ENCODE results near the gene SRGAP3. TPM values are rescaled to one million over a fixed set of nuclear protein-coding genes. Genes with fewer than 3 reads are reported as not detected.

The SRGAP3 gene
- total and polyA plus RNA-seq, 2 experiments from 2014 or later: 0.89 to 1.7 TPM

- no peak overlapping the region for H3K4me3 ChIP-seq
- no peaks in the 10 kb centered on the region for H3K79me2 ChIP-seq (ENCODE audit: insufficient read depth)
- no peak for DNase-seq
- no peaks in the 10 kb centered on the region for H4K20me1 ChIP-seq (ENCODE audit: insufficient read depth)
- TF ChIP-seq EZH2 (IDR thresholded peaks at IDR 0.05; ENCODE audit: insufficient read depth, poor library complexity, severe bottlenecking): no peak
- TF ChIP-seq EZH2phosphoT487 (IDR thresholded peaks at IDR 0.05; ENCODE audit: insufficient read depth, low read depth): no peak
- no peaks in the 10 kb centered on the region for H3F3A ChIP-seq (ENCODE audit: insufficient read depth)
- WGBS, 2 experiments (ENCODE audit: low coverage in 1 of 2, low lambda C conversion rate in 2 of 2, missing lambda C conversion rate in 2 of 2): 2 to 6% methylated on average over 3 of the region's 3 CpGs
- in situ Hi-C loops (cut with MboI): no loop called here
- no peaks in the 10 kb centered on the region for H3K4me1 ChIP-seq (ENCODE audit: insufficient read depth)
- H3K4me2 ChIP-seq (ENCODE audit: unreplicated experiment): no peak overlapping the region
- H2AFZ ChIP-seq: no peak overlapping the region
- no peaks in the 10 kb centered on the region for H3K27me3 ChIP-seq (replicated peaks; ENCODE audit: insufficient read depth)
- no peaks in the 10 kb centered on the region for H3K9me3 ChIP-seq (ENCODE audit: low read depth)
- H3K9ac ChIP-seq: no peak overlapping the region
- no peaks in the 10 kb centered on the region for H3K9me2 ChIP-seq (ENCODE audit: insufficient read depth)
- H3K36me3 ChIP-seq (ENCODE audit: low read depth): no peaks in the 10 kb centered on the region
- no peak overlapping the region for H3K27ac ChIP-seq
These were observed 270.9 kb downstream of the SRGAP3 start for GRCh38 chr3:8978551-8978950.

GRCh38 chr3:8976540-8977182, 272.8 kb downstream of the SRGAP3 start:
- Histone ChIP-seq H3K27ac (no peak overlapping the region), H2AFZ (no peak overlapping the region), H3K79me2 (ENCODE audit: insufficient read depth) (no peaks in the 10 kb centered on the region), H3K9me3 (ENCODE audit: low read depth) (no peaks in the 10 kb centered on the region), H3K9ac (no peak overlapping the region), H3K27me3 (replicated peaks; ENCODE audit: insufficient read depth) (no peaks in the 10 kb centered on the region), H4K20me1 (ENCODE audit: insufficient read depth) (no peaks in the 10 kb centered on the region), H3K4me2 (ENCODE audit: unreplicated experiment) (no peak overlapping the region), H3K36me3 (ENCODE audit: low read depth) (no peaks in the 10 kb centered on the region), H3K4me3 (no peak overlapping the region), H3K4me1 (ENCODE audit: insufficient read depth) (no peaks in the 10 kb centered on the region), H3F3A (ENCODE audit: insufficient read depth) (no peaks in the 10 kb centered on the region), H3K9me2 (ENCODE audit: insufficient read depth) (no peaks in the 10 kb centered on the region)
- TF ChIP-seq EZH2phosphoT487 (IDR thresholded peaks at IDR 0.05; ENCODE audit: insufficient read depth, low read depth) (no peak), EZH2 (IDR thresholded peaks at IDR 0.05; ENCODE audit: insufficient read depth, poor library complexity, severe bottlenecking) (no peak)
- no peak for DNase-seq
- in situ Hi-C loops (cut with MboI): no loop called here
- WGBS, 2 experiments (ENCODE audit: low coverage in 1 of 2, low lambda C conversion rate in 2 of 2, missing lambda C conversion rate in 2 of 2): 62 to 68% methylated on average over 6 of the region's 6 CpGs

DNA sequence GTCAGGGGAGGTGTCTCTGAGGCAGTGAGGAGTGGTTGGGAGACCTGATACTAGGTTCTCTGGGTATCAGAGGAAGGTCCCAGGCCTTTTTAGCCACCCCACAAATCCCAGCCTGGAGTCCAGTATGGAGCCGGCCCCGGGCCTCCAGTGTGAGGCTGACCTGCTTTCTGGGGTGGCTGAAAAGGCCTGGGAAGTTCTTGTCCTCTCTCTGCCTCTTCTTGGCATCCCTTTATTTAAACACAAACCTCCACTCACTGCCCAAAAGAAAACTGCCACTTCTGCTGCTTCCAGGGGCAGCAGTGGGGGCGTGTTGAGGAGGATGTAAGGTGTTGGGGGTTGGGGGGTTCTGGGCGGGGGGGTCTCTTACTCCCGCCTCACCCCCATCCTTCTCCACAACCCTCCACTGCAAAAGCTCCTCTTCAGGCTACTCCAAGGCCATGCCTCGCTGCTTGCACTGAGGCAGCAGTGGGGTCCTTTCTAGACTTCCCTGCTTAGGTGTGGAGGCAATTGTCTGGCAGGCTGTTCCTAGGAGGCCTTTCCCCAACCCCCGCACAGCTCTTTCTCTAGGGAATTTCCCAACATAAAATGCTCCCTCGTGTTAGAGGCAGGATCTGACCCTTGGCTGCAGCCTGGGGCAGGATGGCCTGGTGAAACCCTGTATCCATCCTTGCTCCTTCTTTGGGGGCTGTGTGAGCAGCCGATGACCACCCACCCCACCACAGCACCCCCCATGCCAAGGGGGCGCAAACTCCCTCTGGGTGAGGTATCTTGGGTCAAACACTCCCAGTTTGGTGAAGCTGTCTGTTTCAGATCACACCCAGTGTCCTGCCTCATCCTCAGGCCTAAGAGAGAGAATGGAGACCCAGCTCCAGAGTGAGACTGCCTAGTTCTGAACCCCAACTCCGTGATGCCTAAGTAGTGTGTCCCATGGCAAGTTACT, 274.1 kb downstream of the SRGAP3 start:
- H3F3A ChIP-seq (ENCODE audit: insufficient read depth): no peaks in the 10 kb centered on the region
- H3K9me3 ChIP-seq (ENCODE audit: low read depth): no peaks in the 10 kb centered on the region
- no peak overlapping the region for H3K4me3 ChIP-seq
- WGBS, 2 experiments (ENCODE audit: low coverage in 1 of 2, low lambda C conversion rate in 2 of 2, missing lambda C conversion rate in 2 of 2): 58 to 67% methylated on average over 8 to 11 of the region's 11 CpGs
- H3K27me3 ChIP-seq (replicated peaks; ENCODE audit: insufficient read depth): no peaks in the 10 kb centered on the region
- in situ Hi-C loops (cut with MboI): no loop called here
- no peaks in the 10 kb centered on the region for H3K36me3 ChIP-seq (ENCODE audit: low read depth)
- H3K9ac ChIP-seq: no peak overlapping the region
- no peak overlapping the region for H3K4me2 ChIP-seq (ENCODE audit: unreplicated experiment)
- H2AFZ ChIP-seq: no peak overlapping the region
- TF ChIP-seq EZH2phosphoT487 (IDR thresholded peaks at IDR 0.05; ENCODE audit: insufficient read depth, low read depth): no peak
- no peak for TF ChIP-seq EZH2 (IDR thresholded peaks at IDR 0.05; ENCODE audit: insufficient read depth, poor library complexity, severe bottlenecking)
- H3K79me2 ChIP-seq (ENCODE audit: insufficient read depth): no peaks in the 10 kb centered on the region
- no peaks in the 10 kb centered on the region for H4K20me1 ChIP-seq (ENCODE audit: insufficient read depth)
- no peak for DNase-seq
- H3K27ac ChIP-seq: no peak overlapping the region
- no peaks in the 10 kb centered on the region for H3K4me1 ChIP-seq (ENCODE audit: insufficient read depth)
- no peaks in the 10 kb centered on the region for H3K9me2 ChIP-seq (ENCODE audit: insufficient read depth)

DNA sequence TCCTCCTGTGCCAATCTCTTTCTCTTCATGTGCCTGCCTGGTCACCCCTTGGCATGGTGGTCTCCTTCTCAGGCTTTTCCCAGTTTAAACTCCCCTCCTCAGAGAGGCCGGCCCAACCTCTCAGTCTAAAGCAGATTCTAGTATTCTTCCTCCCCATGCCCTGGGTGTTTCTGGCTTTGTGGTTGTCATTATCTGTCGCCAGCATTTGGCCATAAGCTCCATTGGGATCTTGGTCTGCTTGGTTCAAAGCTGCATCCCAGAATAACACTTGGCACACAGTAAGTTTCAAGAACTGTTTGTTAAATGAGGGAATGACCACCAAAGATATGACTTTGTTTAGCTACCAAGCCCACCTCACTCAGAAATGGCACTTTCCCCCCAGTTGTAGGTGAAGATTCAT, 275.0 kb downstream of the SRGAP3 start:
- in situ Hi-C loops (cut with MboI): loop anchor here (5.0 kb wide), 1 partner anchor 93 kb away; no protein-coding TSS in a partner anchor
- TF ChIP-seq EZH2 (IDR thresholded peaks at IDR 0.05; ENCODE audit: insufficient read depth, poor library complexity, severe bottlenecking): no peak
- TF ChIP-seq EZH2phosphoT487 (IDR thresholded peaks at IDR 0.05; ENCODE audit: insufficient read depth, low read depth): no peak
- H3K9ac ChIP-seq: no peak overlapping the region
- WGBS, 2 experiments (ENCODE audit: low coverage in 1 of 2, low lambda C conversion rate in 2 of 2, missing lambda C conversion rate in 2 of 2): 71 to 78% methylated on average over 2 of the region's 2 CpGs
- H3K9me2 ChIP-seq (ENCODE audit: insufficient read depth): no peaks in the 10 kb centered on the region
- no peak for DNase-seq
- H3K27me3 ChIP-seq (replicated peaks; ENCODE audit: insufficient read depth): no peaks in the 10 kb centered on the region
- no peaks in the 10 kb centered on the region for H3F3A ChIP-seq (ENCODE audit: insufficient read depth)
- H3K36me3 ChIP-seq (ENCODE audit: low read depth): no peaks in the 10 kb centered on the region
- no peak overlapping the region for H3K4me3 ChIP-seq
- H3K4me1 ChIP-seq (ENCODE audit: insufficient read depth): no peaks in the 10 kb centered on the region
- no peaks in the 10 kb centered on the region for H3K9me3 ChIP-seq (ENCODE audit: low read depth)
- no peaks in the 10 kb centered on the region for H3K79me2 ChIP-seq (ENCODE audit: insufficient read depth)
- no peaks in the 10 kb centered on the region for H4K20me1 ChIP-seq (ENCODE audit: insufficient read depth)
- H2AFZ ChIP-seq: no peak overlapping the region
- no peak overlapping the region for H3K27ac ChIP-seq
- no peak overlapping the region for H3K4me2 ChIP-seq (ENCODE audit: unreplicated experiment)
